GM19463 (cell line): ENCODE measurements around the gene KSR2.

Source experiments
- ATAC-seq: cut with Tn5 transposase; IDR thresholded peaks from one replicate; pipeline ENCODE4 v1.9.1; 2021; ENCODE audit warnings: mild to moderate bottlenecking, moderate library complexity; ENCODE audit not compliant: unreplicated experiment

Gene KSR2

DNA sequence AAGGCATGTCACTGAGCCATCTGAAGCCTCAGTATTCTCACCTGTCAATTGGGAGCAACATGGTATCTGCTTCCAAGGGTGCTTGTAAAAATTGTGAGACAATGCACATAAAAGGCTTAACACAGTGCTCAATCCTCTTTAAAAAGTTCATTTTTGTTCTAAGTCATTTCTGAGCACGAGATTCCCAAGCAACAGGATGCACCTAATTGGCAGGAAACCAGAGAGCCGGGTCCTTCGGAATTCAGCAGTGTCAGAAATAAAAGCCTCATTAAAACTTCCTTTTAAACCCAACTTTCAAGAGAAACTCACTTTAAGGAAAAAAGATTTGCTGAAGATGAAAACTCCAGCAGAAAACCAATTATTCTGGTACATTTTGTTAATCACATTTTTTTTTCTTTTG is 494.9 kb downstream of the KSR2 start:
- no peak for ATAC-seq

- no peak for ATAC-seq
These were observed 495.8 kb downstream of the KSR2 start for GRCh38 chr12:117472983-117473382.

DNA sequence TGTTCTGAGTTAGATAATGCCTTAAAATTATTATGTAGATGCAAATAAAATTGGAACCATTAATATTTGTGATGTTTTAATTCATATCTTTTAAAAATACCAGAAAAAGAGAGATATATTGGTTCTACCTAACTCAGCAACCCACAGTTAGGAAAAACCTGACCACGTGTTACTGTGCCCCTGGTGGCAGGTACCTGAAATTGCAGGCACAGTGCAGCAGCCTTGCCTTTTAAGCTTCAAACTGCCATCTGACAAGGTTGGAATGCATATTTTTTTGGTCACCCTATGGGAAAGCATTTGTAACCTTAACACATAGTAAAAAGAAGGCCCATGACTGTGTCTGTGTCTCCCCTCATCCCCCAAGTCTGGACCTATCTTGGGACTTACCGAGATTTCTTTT is 498.0 kb downstream of the KSR2 start:
- ATAC-seq: no peak

- ATAC-seq: no peak
These were observed 498.8 kb downstream of the KSR2 start for GRCh38 chr12:117469883-117470483.

- no peak for ATAC-seq
These were observed 500.8 kb downstream of the KSR2 start for GRCh38 chr12:117468016-117468415.

- ATAC-seq: no peak
These were observed 501.2 kb downstream of the KSR2 start for GRCh38 chr12:117467588-117467987.

DNA sequence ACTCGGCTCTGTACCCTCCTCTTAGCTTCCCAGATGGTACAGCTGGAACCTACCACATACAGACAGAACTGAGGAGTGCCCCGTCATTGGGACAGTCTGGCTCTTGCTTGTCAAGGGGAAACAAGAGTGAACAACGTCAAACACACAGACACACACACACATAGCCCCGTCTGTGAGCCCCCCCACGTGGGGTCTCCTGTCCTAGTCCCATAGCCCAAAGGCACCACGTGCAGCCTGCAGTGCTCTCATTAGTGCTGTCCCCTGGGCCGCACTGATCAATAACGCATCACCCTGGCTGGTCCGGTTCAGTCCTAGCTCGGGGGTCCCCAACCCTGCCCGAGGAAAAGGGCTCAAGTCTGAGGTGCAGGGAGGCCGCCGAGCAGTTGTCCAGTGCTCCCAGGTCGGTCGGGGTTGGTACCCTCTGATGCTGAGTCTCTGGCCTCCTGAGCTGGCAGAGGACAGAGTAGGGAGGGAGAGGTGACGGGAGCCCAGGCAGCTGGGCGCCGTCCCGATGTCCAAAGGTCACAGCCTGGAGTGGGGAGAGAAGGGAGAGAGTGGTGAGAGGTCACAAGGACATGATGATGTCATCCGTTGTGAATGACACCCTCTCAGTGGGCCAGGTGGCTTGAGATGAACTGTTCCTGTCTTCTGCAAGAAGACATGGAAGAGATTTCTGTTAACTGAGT is 502.0 kb downstream of the KSR2 start:
- no peak for ATAC-seq

DNA sequence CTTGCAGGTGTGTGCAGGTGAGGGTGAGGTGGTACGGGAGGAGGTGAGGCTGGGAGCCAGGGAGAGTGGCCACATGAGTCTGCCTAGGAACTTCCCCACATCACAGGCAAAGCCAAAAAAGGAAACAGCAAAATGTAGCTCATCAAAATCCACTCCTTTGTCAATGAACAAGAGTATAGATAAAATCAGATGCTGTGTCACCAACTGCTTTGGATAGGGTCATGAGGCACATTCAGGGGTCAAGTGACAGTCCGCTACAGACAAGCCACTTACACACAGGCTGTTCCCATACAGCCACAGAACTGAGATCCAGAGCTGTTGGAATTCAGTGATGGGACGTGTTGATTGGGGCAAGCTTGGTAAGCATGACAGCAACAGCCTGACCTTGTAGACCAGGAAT is 507.1 kb downstream of the KSR2 start:
- no peak for ATAC-seq

DNA sequence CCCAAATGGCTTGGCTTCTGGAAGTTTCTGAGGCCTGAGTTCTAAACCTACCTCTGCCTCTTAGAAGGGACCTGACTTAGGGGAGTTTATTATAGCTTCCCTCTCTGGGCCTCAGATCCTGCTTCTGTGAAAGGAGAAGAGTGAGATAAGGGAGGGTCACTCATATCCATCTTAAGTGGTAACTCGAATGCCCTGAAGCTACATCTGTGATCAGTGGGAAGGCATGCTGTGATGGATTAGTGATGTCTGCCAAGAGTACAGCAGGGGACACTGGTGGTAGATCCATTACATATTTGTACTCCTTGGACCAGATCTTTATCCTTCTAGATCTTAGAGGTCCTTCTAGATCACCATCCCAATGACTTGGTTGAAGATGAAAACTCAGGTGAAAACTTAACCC is 509.6 kb downstream of the KSR2 start:
- ATAC-seq: no peak

GRCh38 chr12:117457189-117457588 is 511.6 kb downstream of the KSR2 start:
- ATAC-seq: no peak

- no peak for ATAC-seq
These were observed 512.7 kb downstream of the KSR2 start for GRCh38 chr12:117456076-117456475.

GRCh38 chr12:117453961-117454360 is 514.8 kb downstream of the KSR2 start:
- ATAC-seq: no peak

DNA sequence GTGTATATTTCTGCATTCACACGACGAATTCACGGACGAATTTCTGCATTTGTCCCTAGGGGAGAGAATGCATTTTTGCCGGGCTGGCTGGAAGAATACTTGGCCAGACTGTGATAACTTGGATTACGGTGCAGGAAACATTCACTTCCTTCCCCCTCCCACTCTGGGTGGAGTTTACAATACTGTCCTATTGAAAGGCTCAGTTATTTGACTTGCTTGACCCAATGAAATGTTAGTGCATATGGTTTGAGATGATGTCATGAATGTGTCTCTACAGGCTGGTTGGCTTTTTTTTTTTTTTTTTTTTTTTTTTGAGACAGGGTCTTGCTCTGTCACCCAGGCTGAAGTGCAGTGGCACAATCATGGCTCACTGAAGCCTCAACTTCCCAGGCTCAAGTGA is 516.7 kb downstream of the KSR2 start:
- ATAC-seq: no peak

GRCh38 chr12:117450209-117450608 is 518.6 kb downstream of the KSR2 start:
- ATAC-seq: no peak

DNA sequence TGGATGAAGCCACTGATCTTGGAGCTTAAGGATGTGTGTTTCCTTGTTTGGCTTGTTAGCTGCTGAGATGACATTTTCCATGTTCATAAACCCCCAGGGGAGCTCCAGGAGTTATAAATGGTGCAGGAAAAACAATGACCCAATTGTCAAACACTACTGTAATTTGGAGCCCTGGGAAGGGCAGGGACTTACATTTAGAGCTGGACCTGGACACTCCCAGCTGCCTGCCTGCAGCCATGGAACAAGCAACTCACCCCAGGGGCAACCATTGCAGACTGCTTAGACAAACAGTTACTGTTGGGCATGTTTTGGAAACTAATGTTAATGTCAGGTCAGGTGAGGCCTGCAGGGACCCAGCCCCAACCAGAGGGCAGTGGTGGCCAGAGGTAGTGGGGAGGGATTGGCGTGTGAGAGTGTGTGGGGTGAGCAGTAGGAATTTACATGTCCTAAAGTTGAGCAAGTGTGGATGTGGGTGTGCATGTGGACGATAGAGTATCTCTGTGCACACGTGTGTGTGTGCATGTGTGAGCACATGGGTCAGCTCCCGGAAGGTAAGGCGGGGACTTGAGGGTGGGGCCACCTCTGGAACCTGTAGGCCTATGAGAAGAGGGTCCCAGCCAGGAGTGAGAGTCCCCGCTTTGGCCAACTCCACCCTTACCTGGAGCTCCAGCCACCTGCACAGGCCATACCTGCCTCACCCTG is 521.0 kb downstream of the KSR2 start:
- no peak for ATAC-seq

DNA sequence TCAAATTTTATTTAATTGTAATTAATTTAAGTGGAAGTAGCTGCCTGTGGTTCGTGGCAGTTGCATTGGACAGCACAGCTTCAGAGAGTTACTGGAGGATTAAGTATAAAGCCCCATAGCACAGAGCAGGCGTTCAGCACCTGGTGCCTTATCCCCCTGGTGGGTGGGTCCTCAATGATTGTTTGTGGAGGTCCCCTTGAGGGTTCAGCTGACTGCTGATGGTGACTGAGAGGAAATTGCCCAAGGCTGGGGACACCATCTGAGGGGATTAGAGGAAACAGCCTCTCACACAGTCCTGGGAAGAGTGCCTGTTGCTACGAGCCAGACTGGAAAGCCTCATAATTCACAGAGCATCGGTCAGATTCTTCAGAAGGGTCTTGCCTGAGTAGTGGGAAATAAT is 524.0 kb downstream of the KSR2 start:
- ATAC-seq: no peak

GRCh38 chr12:117441751-117442150 is 527.0 kb downstream of the KSR2 start:
- ATAC-seq: no peak

DNA sequence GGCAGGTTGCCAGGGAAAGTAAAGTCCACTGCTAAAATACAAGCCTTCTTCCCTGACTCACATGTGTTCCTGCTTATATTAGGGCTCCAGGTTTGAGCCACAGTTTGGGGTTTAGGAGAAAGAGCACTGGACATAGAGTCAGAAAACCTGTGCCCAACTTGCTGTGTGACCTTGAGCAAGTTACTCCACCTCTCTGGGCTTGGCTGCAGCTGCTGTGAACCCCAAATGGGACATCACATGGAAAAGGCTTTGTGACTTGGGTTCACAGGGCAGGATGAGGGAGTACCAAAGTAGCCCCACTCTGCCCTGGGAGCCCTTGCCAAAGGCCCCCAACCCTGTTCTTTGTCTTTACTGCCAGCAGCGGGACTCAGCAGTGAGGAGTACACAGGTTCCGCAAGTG is 528.4 kb downstream of the KSR2 start:
- no peak for ATAC-seq

GRCh38 chr12:117439531-117440001 is 529.2 kb downstream of the KSR2 start:
- ATAC-seq: no peak

DNA sequence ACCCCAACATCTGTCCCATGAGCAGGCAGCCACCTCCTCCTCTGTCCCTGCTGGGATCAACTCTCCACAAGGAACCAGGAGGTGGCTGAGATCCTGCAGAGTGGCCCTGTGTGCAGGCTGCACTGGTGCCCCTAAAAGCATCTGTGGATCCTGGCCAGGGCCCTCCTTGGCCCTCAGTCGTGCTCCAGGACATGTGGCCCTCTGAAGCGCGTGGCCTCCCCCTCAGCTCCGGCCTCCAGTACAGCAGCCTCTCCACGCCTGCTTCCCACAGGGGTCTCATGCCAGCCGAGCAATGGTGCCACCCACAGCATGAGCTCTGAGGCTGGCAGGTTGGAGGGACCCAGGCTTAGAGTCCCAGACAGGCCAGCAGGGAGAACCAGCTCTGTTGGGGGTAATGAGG is 530.0 kb downstream of the KSR2 start:
- no peak for ATAC-seq

DNA sequence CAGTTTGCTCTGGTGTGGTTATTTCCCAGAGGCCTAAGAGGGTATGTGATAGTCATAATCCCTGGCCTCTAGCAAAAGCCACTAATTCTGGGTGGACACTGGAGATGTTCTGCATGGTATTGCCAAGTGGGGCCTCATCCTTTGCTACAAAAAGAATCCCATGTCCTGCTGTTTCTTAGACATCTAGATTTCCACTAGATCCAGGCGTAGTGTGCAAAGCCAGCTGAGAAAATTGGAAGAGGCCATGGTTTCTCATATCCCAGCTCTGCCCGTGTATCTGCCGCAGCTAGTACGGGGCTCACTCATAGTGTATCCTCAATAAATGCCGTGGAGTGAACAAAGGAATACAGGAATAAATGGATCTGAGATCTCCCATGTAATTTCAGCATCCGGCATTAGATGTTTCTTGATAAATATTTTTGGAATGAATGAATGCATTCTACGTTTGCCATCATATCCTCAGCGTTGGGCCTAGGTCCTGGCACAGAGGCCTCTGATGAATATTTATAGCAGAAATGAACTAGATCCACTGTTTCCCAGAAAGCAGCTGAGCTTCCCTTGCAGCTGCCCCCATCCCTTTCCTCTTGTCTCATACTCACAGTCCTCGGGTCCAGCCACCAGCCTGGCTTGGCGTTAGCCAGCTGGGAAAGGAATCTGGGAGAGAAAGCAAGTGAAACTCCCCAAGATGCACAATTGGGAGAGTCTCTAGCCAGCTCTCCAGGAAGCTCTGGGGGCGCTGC is 531.1 kb downstream of the KSR2 start:
- no peak for ATAC-seq

GRCh38 chr12:117433878-117434277 is 534.9 kb downstream of the KSR2 start:
- ATAC-seq: no peak
